Measurements from ENCODE around the gene IFNA1.
A peak's percentile ranks its signal among the peaks of the same experiment; 100 is the strongest.
"Not testable (repeated sequence)": the region's sequence is repeated elsewhere in the genome, so short reads cannot be mapped to it uniquely, and the experiment has no call there.

The IFNA1 gene

DNA sequence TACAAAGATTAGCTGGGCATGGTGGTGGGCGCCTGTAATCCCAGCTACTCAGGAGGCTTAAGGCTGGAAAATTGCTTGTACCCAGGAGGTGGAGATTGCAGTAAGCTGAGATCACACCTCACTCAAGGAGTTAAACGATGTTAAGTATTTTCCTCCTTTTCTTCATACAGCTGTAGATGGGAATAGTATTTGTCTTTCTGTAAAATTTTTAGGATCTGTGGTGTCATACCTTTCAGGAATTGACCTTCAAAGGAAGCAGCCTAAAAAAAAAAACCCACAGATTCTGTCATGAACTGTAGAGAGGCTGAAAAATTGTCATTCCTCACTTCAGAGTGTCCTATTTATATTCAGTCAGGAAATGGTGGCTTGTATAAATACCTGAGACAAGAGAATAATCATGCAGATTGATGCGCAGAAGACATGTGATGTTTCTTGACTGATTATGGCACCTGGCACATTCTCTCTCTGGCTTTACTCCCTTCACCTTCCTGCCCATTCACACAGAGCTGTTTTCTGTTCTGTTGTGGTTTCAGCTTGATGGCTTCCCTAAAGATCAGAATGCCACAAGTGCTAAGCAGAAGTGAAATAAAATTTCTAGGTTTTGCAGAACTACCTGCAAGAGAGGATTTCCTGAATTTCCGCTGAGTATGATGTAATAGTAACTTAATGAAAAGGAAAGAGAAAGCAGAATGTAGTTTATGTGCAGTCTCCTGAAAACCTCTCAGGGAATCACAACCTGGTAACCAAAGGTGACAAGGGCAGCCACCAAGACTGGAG lies 3.8 kb downstream of the IFNA1 start:
- TF ChIP-seq SPI1 (IDR thresholded peaks at IDR 0.05; ENCODE audit: low read depth, low read length), result peak; percentile 71
- no peak for TF ChIP-seq POLR2AphosphoS5 (IDR thresholded peaks at IDR 0.05; ENCODE audit: low read depth, low read length)
- TF ChIP-seq PAX5 (IDR thresholded peaks at IDR 0.05; ENCODE audit: insufficient read depth, low read length, severe bottlenecking), result no peak
- TF ChIP-seq TAF1 (IDR thresholded peaks at IDR 0.05; ENCODE audit: low read depth, low read length), result no peak
- no peak for TF ChIP-seq POLR2A (IDR thresholded peaks at IDR 0.05; ENCODE audit: low read depth, low read length)
- DNase-seq (ENCODE audit: insufficient read length, low spot score), result peak; percentile 12
- peak; percentile 84 for FAIRE-seq

DNA sequence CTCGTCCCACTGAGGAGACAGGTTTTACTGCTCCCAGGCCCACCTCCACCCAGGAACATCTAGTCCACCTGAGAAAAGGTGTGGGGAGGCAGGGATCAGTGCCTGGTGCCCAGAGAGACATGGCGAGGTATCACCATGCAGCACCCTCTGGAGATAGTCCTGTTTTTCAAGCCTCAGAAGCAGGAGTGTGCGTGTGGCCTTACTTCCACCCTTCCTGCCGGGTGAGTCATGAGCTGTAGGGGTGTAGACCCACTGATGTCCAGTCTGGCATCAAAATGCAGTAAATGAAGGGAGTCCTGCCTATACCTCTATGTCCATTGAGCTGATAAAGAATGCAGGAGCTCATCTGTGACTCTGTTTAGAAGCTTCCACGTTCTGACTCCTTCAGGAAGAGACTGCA lies 9.1 kb downstream of the IFNA1 start:
- DNase-seq (ENCODE audit: insufficient read length, low spot score); FAIRE-seq: not testable (repeated sequence)

DNA sequence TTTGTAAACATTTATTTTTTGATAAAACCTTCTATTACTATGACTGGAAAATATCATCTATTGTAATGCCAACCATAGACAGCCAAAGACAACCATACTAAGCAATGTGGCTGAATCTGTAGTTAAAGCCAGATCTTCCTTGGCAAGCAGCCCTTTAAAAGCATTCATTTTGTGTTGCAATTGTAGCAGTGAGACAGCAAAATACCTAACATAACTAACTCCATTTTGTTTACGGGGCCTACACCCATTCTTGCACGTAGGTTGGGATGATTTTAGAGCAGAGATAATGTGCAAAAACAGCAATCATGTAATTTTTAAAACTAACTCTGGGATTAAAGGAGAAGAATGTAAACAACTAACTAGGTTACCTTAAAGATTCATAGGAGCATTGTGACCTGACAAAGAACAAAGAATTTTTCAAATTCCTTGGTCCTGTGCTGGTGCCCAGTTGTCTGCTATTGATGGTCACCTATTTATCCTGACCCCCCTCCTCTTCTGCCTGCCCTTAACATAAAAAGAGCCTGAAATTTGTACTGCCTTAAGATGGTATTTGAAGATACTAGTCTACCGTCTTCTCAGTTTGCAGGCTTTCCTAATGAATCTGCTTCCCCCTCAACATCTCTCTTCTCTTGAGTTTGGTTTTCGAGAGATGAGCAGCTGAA lies 10.6 kb downstream of the IFNA1 start:
- DNase-seq (ENCODE audit: insufficient read length, low spot score) (no peak), FAIRE-seq (no peak)
- TF ChIP-seq SPI1 (IDR thresholded peaks at IDR 0.05; ENCODE audit: low read depth, low read length) (no peak), PAX5 (IDR thresholded peaks at IDR 0.05; ENCODE audit: insufficient read depth, low read length, severe bottlenecking) (no peak), POLR2A (IDR thresholded peaks at IDR 0.05; ENCODE audit: low read depth, low read length) (no peak), TAF1 (IDR thresholded peaks at IDR 0.05; ENCODE audit: low read depth, low read length) (no peak)

DNA sequence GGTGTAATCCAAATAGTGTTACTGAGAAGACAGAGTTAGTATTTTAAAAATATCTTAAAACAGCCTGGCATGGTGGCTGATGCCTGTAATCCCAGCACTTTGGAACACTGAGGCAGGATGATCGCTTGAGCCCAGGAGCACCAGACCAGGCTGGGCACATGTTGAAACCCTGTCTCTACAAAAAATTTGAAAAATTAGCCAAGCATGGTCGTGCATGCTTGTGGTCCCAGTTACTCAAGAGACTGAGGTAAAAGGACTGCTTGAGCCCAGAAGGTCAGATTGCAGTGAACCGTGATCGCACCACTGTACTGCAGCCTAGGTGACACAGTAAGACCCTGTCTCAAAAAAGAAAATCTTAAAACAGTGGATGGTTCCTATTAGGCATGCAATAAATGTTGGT lies 12.4 kb downstream of the IFNA1 start:
- FAIRE-seq (no peak), DNase-seq (ENCODE audit: insufficient read length, low spot score) (no peak)
- TF ChIP-seq SPI1 (IDR thresholded peaks at IDR 0.05; ENCODE audit: low read depth, low read length) (no peak), POLR2A (IDR thresholded peaks at IDR 0.05; ENCODE audit: low read depth, low read length) (no peak), POLR2AphosphoS5 (IDR thresholded peaks at IDR 0.05; ENCODE audit: low read depth, low read length) (no peak), TAF1 (IDR thresholded peaks at IDR 0.05; ENCODE audit: low read depth, low read length) (no peak), PAX5 (IDR thresholded peaks at IDR 0.05; ENCODE audit: insufficient read depth, low read length, severe bottlenecking) (no peak), POU2F2 (IDR thresholded peaks at IDR 0.05; ENCODE audit: low read depth, low read length) (no peak)

DNA sequence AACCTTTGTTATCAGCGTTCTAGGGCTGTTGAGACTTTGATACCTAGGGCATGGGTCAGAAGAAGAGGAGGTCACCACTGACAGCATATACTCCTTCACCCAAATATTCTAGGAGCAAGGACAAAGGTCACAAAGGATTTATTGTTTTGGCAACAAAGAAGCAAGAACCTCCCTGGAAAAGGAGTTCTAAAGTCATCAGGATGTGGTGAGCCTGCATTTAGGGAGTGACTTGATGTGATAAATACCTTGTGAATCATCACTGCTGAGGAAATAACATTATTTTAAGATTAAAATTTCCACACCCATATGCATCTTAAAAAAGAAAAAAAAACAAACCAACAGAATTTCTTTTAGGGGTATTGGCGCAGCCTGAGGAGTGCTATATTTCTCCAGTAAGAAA lies 13.9 kb downstream of the IFNA1 start:
- FAIRE-seq, result no peak
- no peak for TF ChIP-seq TAF1 (IDR thresholded peaks at IDR 0.05; ENCODE audit: low read depth, low read length)
- no peak for TF ChIP-seq PAX5 (IDR thresholded peaks at IDR 0.05; ENCODE audit: insufficient read depth, low read length, severe bottlenecking)
- no peak for TF ChIP-seq POU2F2 (IDR thresholded peaks at IDR 0.05; ENCODE audit: low read depth, low read length)
- no peak for TF ChIP-seq SPI1 (IDR thresholded peaks at IDR 0.05; ENCODE audit: low read depth, low read length)
- no peak for TF ChIP-seq POLR2A (IDR thresholded peaks at IDR 0.05; ENCODE audit: low read depth, low read length)
- TF ChIP-seq POLR2AphosphoS5 (IDR thresholded peaks at IDR 0.05; ENCODE audit: low read depth, low read length), result no peak
- no peak for DNase-seq (ENCODE audit: insufficient read length, low spot score)

DNA sequence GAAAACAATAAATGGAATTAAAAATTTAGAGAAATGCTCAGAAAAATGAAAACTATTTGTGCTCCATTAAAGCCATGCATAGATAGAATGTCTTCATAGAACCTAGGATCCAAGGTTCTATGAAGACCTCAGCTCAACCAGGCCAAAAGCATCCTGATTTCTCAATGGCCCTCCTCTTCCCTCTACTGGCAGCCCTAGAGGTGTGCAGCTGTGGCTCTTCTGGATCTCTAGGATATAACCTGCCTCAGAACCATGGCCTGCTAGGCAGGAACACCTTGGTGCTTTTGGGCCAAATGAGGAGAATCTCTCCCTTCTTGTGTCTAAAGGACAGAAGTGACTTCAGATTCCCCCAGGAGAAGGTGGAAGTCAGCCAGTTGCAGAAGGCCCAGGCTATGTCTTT lies 15.1 kb downstream of the IFNA1 start:
- TF ChIP-seq TAF1 (IDR thresholded peaks at IDR 0.05; ENCODE audit: low read depth, low read length) (no peak), PAX5 (IDR thresholded peaks at IDR 0.05; ENCODE audit: insufficient read depth, low read length, severe bottlenecking) (no peak), POU2F2 (IDR thresholded peaks at IDR 0.05; ENCODE audit: low read depth, low read length) (no peak), SPI1 (IDR thresholded peaks at IDR 0.05; ENCODE audit: low read depth, low read length) (no peak), POLR2A (IDR thresholded peaks at IDR 0.05; ENCODE audit: low read depth, low read length) (no peak), POLR2AphosphoS5 (IDR thresholded peaks at IDR 0.05; ENCODE audit: low read depth, low read length) (no peak)
- FAIRE-seq (no peak), DNase-seq (ENCODE audit: insufficient read length, low spot score) (no peak)

DNA sequence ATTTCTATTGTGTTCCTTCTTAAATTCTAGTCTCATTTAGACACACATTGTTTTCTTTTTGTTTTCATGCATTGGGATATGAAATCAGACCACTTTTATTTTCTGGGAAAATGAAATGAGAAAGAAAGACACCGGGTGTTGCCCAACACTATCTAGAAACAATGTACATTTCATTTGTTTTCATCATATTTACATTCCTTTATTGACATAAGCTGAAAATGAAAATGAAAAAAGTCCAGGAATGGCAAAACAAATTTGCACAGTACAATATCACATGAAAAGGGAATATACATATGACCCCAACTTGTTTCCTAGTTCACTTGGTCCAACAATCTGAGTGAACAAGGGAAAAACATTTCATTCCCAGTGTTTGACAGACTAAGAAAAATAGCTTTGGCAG lies 21.1 kb downstream of the IFNA1 start:
- DNase-seq (ENCODE audit: insufficient read length, low spot score) (no peak), FAIRE-seq (no peak)
- TF ChIP-seq TAF1 (IDR thresholded peaks at IDR 0.05; ENCODE audit: low read depth, low read length) (no peak), PAX5 (IDR thresholded peaks at IDR 0.05; ENCODE audit: insufficient read depth, low read length, severe bottlenecking) (no peak), POLR2AphosphoS5 (IDR thresholded peaks at IDR 0.05; ENCODE audit: low read depth, low read length) (no peak), SPI1 (IDR thresholded peaks at IDR 0.05; ENCODE audit: low read depth, low read length) (no peak), POLR2A (IDR thresholded peaks at IDR 0.05; ENCODE audit: low read depth, low read length) (no peak), POU2F2 (IDR thresholded peaks at IDR 0.05; ENCODE audit: low read depth, low read length) (no peak)

DNA sequence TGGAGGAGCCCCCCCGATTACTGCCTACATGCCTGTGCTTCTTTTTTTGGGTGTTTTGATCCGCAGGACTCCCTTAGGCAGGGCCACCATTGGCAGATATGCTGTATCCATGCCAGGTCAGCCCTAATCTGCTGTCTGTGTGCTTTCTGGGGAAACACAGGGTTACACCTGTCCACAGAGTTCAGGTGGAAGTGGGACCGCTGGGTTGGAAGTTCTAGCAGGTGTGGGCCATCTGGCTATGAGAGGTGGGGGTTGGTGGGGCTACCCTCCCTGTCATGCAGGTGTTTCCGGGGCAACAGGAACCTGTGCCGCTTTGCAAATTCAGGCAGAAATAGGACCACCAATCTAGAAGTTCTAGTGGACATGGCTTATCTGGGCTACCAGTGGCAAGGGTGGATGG lies 24.9 kb downstream of the IFNA1 start:
- no peak for DNase-seq (ENCODE audit: insufficient read length, low spot score)
- no peak for FAIRE-seq
- TF ChIP-seq TAF1 (IDR thresholded peaks at IDR 0.05; ENCODE audit: low read depth, low read length) (no peak), POLR2AphosphoS5 (IDR thresholded peaks at IDR 0.05; ENCODE audit: low read depth, low read length) (no peak), PAX5 (IDR thresholded peaks at IDR 0.05; ENCODE audit: insufficient read depth, low read length, severe bottlenecking) (no peak), POU2F2 (IDR thresholded peaks at IDR 0.05; ENCODE audit: low read depth, low read length) (no peak), SPI1 (IDR thresholded peaks at IDR 0.05; ENCODE audit: low read depth, low read length) (no peak), POLR2A (IDR thresholded peaks at IDR 0.05; ENCODE audit: low read depth, low read length) (no peak)

DNA sequence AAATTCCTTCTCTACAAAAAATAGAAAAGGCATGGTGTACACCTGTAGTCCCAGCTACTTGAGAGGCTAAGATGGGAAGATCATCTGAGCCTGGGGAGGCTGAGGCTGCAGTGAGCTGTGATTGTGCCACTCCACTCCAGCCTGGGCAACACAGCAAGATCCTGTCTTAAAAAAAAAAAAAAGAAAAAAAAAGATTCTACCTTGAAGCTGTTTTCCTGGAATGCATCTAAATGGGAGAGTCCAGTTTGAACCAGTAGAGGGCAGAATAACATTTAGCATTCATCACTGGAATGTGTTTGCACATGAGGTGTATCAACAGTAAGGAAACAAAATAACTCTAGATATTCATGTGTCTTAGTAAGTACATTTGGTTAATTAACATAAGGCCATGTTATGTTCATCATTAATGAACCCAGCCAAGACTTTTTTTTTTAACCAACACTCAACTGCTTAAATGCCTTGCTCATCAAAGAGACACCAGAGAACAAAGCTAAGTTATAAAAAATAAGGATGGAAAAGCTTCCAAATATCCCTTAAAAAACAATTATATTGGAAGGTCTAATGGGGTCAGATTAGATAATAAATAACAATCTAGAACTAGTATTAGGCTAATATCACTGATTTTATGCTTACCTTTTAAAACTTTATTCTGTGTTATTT lies 25.8 kb downstream of the IFNA1 start:
- DNase-seq (ENCODE audit: insufficient read length, low spot score) (no peak), FAIRE-seq (peak; percentile 74)
- TF ChIP-seq POLR2A (IDR thresholded peaks at IDR 0.05; ENCODE audit: low read depth, low read length) (no peak), PAX5 (IDR thresholded peaks at IDR 0.05; ENCODE audit: insufficient read depth, low read length, severe bottlenecking) (no peak), SPI1 (IDR thresholded peaks at IDR 0.05; ENCODE audit: low read depth, low read length) (no peak), POU2F2 (IDR thresholded peaks at IDR 0.05; ENCODE audit: low read depth, low read length) (no peak), POLR2AphosphoS5 (IDR thresholded peaks at IDR 0.05; ENCODE audit: low read depth, low read length) (no peak), TAF1 (IDR thresholded peaks at IDR 0.05; ENCODE audit: low read depth, low read length) (no peak)

All from GM12891 (cell line).